Loucy (cell line): ENCODE results near the gene CIBAR2.

ENCODE experiments used
- CTCF ChIP-seq: fragments of 200-600 bp; sonication (generic); conservative IDR thresholded peaks from 2 replicates; pipeline ENCODE4 v1.5.1; 2014; ENCODE audit warnings: mild to moderate bottlenecking, antibody characterized with exemption, low read length
- EZH2phosphoT487 ChIP-seq: fragments of 200-600 bp; IDR thresholded peaks from 2 replicates; pipeline ENCODE4 v1.6.1; 2018; ENCODE audit warnings: antibody characterized with exemption, mild to moderate bottlenecking, moderate library complexity, borderline replicate concordance

GRCh38 chr16:85126394-85126704, 14.1 kb upstream of the CIBAR2 start:
- no peak for TF ChIP-seq CTCF
- no peak for TF ChIP-seq EZH2phosphoT487
